K562 (cell line): ENCODE results near the gene ZDHHC14. TPM values are rescaled to one million over a fixed set of nuclear protein-coding genes. Genes with fewer than 3 reads are reported as not detected.

ENCODE experiments used
- CC2D1A ChIP-seq: fragments of 450-650 bp; IDR thresholded peaks from 2 replicates; pipeline ENCODE4 v1.6.1; 2017; ENCODE audit warnings: mild to moderate bottlenecking
- CHAMP1 ChIP-seq: fragments of 450-650 bp; IDR thresholded peaks from 2 replicates; pipeline ENCODE4 v1.6.1; 2016; ENCODE audit warnings: mild to moderate bottlenecking
- EHMT2 ChIP-seq: fragments of 450-650 bp; IDR thresholded peaks from 2 replicates; pipeline ENCODE4 v1.6.1; 2018; ENCODE audit warnings: antibody characterized with exemption
- FOXJ3 ChIP-seq: sonication (generic); formaldehyde crosslinking; IDR thresholded peaks from 2 replicates; pipeline ENCODE4 v1.4.0; 2020; ENCODE audit warnings: mild to moderate bottlenecking, missing genetic modification reagents
- GABPB2 ChIP-seq: fragments of 250-450 bp; sonication (Bioruptor Pico); conservative IDR thresholded peaks from 2 replicates; pipeline ENCODE4 v1.5.1; 2021; ENCODE audit warnings: mild to moderate bottlenecking
- HNRNPL ChIP-seq: fragments of 200-400 bp; formaldehyde crosslinking; IDR thresholded peaks from 2 replicates; pipeline ENCODE4 v1.6.1; 2017; ENCODE audit warnings: low read depth, mild to moderate bottlenecking, low read length
- HOMEZ ChIP-seq: fragments of 250-450 bp; sonication (Bioruptor Pico); IDR thresholded peaks from 2 replicates; pipeline ENCODE4 v1.4.0; 2020; ENCODE audit warnings: mild to moderate bottlenecking, moderate library complexity
- MAZ ChIP-seq, 2 experiments: fragments of 450-650 bp in 1 of 2; sonication (generic) in 1 of 2; formaldehyde crosslinking; IDR thresholded peaks in 1 of 2; conservative IDR thresholded peaks in 1 of 2; 2 replicates each; pipeline versions ENCODE4 v1.4.0 to v1.5.0; 2020; ENCODE audit warnings: mild to moderate bottlenecking in 1 of 2, missing genetic modification reagents in 1 of 2
- MEIS2 ChIP-seq: fragments of 450-650 bp; IDR thresholded peaks from 2 replicates; pipeline ENCODE4 v1.6.1; 2014; ENCODE audit warnings: mild to moderate bottlenecking; ENCODE audit not compliant: partially characterized antibody
- MYNN ChIP-seq, 2 experiments: sonication (generic); formaldehyde crosslinking in 1 of 2; IDR thresholded peaks; 2 replicates each; pipeline versions ENCODE4 v1.5.0 to v1.6.1; 2016 to 2020; ENCODE audit warnings: antibody characterized with exemption in 1 of 2, missing genetic modification reagents in 1 of 2
- RAD51 ChIP-seq: fragments of 450-650 bp; IDR thresholded peaks from 2 replicates; pipeline ENCODE4 v1.7.1; 2016; ENCODE audit warnings: low read depth, mild to moderate bottlenecking, borderline replicate concordance
- RNF219 ChIP-seq: fragments of 250-450 bp; sonication (Bioruptor Pico); IDR thresholded peaks from 2 replicates; pipeline ENCODE4 v1.5.0; 2022; ENCODE audit warnings: mild to moderate bottlenecking
- STAT6 ChIP-seq: sonication (generic); formaldehyde crosslinking; IDR thresholded peaks from 2 replicates; pipeline ENCODE4 v1.8.1; 2023; ENCODE audit warnings: mild to moderate bottlenecking, missing genetic modification reagents
- THAP7 ChIP-seq: fragments of 250-450 bp; sonication (Bioruptor Pico); IDR thresholded peaks from 2 replicates; pipeline ENCODE4 v1.5.0; 2021
- ZNF644 ChIP-seq: fragments of 200-800 bp; sonication (Bioruptor generic); IDR thresholded peaks from 2 replicates; pipeline ENCODE4 v1.6.1; 2016; ENCODE audit warnings: low read depth, missing genetic modification characterization, missing compliant biosample characterization
- polyA plus RNA-seq, 8 experiments: library from polyadenylated mRNA; depleted of rRNA in 4 of 8; stranded (reverse) in 5 of 8; unstranded in 3 of 8; fragments of >200 nt; fragmentation: Nextera tagmentation in 2 of 8; fragmentation: Illumina TruSeq in 1 of 8; extraction: Ambion mirVana in 2 of 8; extraction: Trizol in 1 of 8; gene quantifications; 2 replicates each; pipeline versions ENCODE4 v1.2.1 to v1.2.3, GENCODE V29; 2011 to 2014; ENCODE audit warnings: inconsistent platforms in 1 of 8, missing spikeins in 1 of 8
- total RNA-seq, 7 experiments: library from RNA; depleted of rRNA in 6 of 7; stranded (reverse); fragments of >200 nt in 6 of 7; fragmentation: Illumina TruSeq in 2 of 7; extraction: Trizol in 2 of 7; gene quantifications; 2 replicates each; pipeline versions ENCODE4 v1.2.1 to v1.2.3, GENCODE V29; 2011 to 2021; ENCODE audit warnings: low replicate concordance in 1 of 7

The ZDHHC14 gene
- total and polyA plus RNA-seq, 9 of the 15 experiments (the other 6 are each of a cell fraction or from before 2014, with no cell fraction given): 0.92 to 23.1 (median 13.8) TPM

GRCh38 chr6:157379656-157380457, 1.1 kb upstream of the ZDHHC14 start (continued):
- TF ChIP-seq STAT6 (CRISPR knock-in tag) (no peak), CC2D1A (no peak), HOMEZ (no peak), MEIS2 (no peak), FOXJ3 (CRISPR knock-in tag) (no peak), MAZ (CRISPR knock-in tag; conservative IDR thresholded peaks at IDR 0.05 in 1 of 2, IDR thresholded peaks at IDR 0.05 in 1 of 2) (peak; percentile 75 to 79), EHMT2 (no peak), HNRNPL (peak; percentile 84; the same call in 1 of the 2 replicates), MYNN (IDR thresholded peaks at IDR 0.05) (0 out of 2 replicates have a peak, but pooled peaks have one; percentile 33), MYNN (CRISPR knock-in tag; IDR thresholded peaks at IDR 0.05) (no peak), RNF219 (CRISPR knock-in tag) (no peak), THAP7 (no peak), GABPB2 (CRISPR knock-in tag) (no peak), ZNF644 (tag) (peak; percentile 88), RAD51 (no peak), CHAMP1 (no peak)
